HG03060 (cell line): Measurements from ENCODE around the gene CLMN.

ENCODE experiments used
- ATAC-seq: cut with Tn5 transposase; IDR thresholded peaks from one replicate; pipeline ENCODE4 v1.9.1; 2021; ENCODE audit warnings: low read depth, moderate number of reproducible peaks; ENCODE audit not compliant: unreplicated experiment

The CLMN gene

GRCh38 chr14:95265106-95266094, 54.3 kb downstream of the CLMN start:
- peak; percentile 88 for ATAC-seq

DNA sequence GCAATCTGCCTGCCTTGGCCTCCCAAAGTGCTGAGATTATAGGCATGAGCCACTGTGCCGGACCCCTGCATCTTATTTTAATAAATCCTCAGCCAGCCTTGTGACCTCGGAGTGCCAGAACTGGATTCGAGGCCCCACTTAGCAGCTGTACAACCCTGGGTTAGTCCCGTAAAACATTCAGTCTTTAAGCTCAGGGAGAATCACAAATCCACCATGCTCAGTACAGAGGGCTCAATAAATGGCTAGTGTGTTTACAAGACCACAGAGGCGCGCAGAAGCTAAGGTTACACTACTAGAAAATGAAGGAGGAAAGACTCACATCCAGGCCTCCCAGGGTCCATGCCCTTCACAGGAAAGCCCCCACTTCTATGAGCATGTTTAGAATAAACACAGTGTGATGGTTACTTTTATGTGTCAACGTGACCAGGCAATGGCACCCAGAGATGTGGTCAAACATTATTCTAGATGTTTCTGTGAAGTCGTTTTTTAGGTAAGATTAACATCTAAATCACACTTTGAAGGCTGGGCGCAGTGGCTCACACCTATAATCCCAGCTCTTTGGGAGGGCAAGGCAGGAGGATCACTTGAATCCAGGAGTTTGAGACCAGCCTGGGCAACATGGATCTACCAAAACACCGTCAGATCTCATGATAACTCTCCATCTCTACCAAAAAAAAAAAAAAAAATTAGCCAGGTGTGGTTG, 55.3 kb downstream of the CLMN start:
- ATAC-seq = no peak

DNA sequence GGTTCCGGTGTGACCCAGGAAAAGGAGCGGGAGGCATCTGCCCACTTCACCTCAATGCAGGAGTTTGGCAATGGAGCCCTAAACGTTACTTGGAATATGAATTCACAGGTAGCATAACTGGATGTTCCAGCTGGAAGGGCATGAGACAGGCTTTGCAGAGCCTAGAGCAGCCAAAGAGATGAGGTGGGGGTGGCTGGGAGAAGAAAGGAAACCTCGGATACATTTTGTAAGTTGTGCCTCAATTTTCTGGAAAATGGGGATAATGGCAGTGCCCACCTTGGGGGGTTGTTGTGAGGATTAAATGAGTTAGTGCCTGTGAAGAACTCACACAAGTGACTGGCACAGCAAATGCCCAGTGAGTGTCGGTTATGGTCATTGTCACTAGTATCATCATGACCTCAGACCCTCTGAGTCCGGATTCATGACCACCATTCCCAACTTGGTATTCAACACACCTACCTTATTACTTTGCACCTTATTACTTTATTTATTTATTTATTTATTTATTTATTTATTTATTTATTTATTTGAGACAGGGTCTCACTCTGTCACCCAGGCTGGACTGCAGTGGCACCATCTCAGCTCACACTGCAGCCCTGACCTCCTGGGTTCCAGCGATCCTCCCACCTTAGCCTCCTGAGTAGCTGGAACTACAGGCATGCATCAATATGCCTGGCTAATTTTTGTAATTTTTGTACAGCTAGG, 56.0 kb downstream of the CLMN start:
- ATAC-seq = no peak

DNA sequence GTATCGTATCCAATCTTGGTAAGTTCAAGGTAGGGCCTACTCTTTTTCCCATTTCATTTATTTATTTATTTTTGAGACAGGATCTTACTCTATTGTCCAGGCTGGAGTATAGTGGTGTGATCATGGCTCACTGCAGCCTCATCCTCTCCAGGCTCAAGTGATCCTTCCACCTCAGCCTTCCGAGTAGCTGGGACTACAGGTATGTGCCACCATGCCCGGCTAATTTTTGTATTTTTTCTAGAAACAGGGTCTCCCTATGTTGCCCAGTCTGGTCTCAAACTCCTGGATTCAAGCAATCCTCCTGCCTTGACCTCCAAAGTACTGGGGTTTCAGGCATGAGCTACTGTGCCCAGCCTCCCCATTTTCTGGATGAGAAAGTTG, 57.2 kb downstream of the CLMN start:
- ATAC-seq = no peak

DNA sequence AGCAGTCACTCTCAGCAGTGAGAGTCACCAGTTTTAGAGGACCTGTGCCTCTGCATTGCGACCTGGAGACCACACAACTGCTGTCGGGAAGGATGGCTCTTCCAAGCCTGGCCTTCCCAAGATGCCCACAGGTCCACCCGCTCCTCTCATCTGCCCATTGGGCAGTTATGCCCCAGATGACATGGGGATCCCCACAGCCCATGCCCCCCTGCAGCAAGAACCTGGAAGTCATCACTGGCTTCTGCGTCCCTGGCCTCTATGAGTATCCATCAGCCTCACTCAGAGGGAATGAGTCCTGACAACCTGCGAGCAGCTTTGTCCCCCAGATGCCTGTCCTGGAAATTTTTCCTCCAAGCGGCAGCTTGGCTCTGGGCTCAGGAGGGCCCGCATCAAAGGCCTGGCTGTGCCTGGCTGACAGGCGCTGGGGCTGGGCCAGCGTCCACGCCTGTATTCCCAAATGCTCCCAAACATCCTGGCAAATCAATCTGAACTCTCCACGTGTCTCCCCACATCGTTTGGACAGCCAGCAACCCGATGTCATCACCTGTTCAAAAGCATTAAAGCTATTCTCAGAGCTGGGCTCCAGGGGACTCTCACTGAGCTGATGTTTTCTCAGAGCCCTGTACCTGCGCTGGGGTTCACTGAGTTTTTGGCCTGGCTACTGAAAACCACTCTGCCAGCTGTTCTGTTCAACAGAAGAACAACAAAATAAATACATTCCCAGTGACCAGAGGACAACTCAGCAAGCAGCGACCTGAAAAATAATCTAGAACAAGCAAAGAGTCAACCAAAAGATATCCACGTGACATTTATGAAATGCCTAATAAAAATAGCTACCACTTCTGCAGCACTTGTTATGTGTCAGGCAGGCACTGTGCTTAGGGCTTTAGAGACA, 57.8 kb downstream of the CLMN start:
- no peak for ATAC-seq

GRCh38 chr14:95260537-95261361, 59.0 kb downstream of the CLMN start:
- ATAC-seq = no peak

GRCh38 chr14:95258754-95259593, 60.7 kb downstream of the CLMN start:
- no peak for ATAC-seq

GRCh38 chr14:95258156-95258555, 61.6 kb downstream of the CLMN start:
- no peak for ATAC-seq

DNA sequence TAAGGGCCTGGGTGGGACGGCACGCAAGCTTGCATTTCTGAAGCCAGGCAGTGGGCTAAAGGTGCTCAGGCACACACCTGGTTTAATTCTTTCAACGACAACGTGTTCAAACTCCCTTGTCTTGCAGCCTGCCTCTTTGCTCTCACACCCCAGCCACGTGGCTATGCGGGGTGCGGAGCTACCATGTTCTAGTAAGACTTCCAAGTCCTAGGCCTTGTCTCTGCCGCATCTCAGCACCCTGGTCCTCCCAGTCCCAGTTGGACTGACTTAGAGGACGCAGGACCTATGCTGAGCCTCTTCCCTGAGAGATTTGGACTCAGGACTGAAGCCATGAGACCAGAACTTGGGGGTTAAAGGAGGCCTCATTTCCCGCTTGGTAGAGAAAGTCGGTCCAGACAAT, 62.2 kb downstream of the CLMN start:
- ATAC-seq = no peak

GRCh38 chr14:95256776-95257060, 63.0 kb downstream of the CLMN start:
- ATAC-seq = no peak

GRCh38 chr14:95256002-95256775, 63.5 kb downstream of the CLMN start:
- no peak for ATAC-seq

GRCh38 chr14:95255487-95255886, 64.2 kb downstream of the CLMN start:
- no peak for ATAC-seq

- ATAC-seq = no peak
These were observed 64.7 kb downstream of the CLMN start for GRCh38 chr14:95255013-95255412.

DNA sequence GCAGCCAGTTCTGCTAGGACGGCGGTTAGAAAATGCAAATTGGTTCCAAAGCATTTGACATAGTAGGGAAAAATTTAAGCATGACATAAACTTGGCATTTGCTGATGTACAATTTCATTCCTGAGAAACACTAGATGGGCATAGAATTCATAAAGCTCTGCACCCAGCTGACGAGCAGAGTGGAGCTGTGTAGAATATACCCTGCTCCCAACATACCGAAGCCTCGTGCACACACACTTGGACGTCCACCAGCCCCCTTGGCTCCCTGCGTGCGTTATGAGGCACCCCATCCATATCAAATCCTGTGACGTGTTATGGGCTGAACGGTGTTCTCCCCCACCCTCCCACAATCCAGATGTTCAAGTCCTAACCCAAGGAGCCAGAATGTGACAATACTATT, 65.4 kb downstream of the CLMN start:
- ATAC-seq = no peak

DNA sequence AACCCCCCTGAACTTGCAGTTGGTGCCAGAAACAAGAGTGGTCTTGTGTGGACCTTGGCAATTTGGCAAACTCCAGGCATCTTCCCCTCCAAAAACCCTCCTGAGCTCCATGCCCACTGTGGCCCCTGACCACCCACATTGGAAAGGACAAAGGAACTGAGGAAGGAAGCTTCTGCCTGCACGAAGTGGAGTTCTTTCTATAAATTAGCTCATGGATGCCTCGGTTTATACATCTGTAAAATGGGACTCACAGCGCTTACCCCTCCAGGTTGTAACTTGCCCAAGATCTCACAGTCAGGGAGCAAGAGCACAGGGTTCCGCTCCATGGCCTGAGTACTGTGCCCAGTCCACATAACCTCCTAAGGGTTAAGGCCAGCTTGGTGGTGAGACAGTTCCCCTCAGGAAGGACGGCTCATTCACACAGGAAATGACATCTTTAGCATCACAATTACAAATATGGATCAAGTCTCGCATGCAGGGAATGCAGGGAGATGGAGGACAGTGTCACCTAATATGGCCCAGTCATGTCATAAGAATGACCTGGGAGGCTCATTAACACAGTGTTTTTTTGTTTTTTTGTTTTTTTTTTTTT, 66.6 kb downstream of the CLMN start:
- ATAC-seq = no peak

GRCh38 chr14:95252219-95252618, 67.5 kb downstream of the CLMN start:
- no peak for ATAC-seq

GRCh38 chr14:95250936-95251335, 68.8 kb downstream of the CLMN start:
- no peak for ATAC-seq
